NOMO-1 (cell line): ENCODE data around the gene PRR9.

ENCODE experiments used
- DNase-seq, 2 experiments: peaks; one replicate each; lab custom pipeline; 2025; ENCODE audit not compliant: unreplicated experiment in 2 of 2; lab: John Stamatoyannopoulos, UW

Gene PRR9

DNA sequence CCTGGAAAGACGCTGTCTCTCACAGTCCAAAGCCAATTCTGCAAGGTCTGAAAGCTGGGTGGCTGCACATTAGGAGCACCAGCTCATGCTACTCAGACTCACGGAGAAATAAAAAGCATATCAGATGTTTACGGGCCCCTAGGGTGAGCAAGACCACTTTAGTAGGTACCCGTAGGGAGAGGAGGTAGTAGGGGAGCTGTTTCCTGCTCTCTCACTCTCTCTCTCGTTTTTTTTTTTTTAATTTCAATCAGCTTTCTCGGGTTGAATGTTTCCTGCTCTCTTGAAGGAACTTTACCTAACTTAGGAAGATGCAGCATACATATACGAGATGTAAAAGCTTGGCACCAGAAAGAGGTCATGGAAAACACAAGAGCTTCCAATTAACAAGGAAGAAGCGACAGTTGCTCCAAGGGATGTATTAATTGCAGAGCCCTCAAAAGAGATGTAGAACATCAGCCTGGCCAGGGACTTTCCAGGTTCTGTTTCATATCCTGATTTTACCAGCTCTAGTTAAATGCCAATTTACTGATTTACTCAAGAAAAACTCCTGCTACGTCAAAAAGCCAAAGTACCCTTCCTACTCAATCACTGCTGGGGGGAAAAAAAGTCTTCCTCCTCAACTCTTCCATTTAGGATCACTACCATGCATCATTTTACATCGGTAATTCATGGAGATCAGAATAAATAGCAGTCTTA lies 45.2 kb downstream of the PRR9 start:
- no peak for DNase-seq

DNA sequence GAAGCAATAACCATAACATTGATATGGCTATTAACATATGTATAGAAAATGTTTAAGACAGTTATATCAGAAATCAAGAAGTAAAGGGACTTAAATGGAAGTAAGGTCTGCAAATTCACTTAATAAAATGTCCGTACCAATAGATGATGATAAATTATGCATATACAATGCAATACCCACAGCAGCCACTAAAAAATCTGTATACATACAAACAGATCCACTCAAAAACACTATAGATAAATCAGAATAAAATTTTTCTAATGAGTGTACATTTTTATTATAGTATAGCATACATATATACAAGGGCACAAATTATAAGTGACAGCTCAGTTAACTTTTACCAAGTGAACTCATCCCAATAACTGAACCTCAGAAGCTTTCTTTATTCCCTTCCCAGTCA lies 48.1 kb downstream of the PRR9 start:
- DNase-seq = no peak
